SK-N-SH (cell line): Measurements from ENCODE around the gene MCM10. TPM values are rescaled to one million over a fixed set of nuclear protein-coding genes. Genes with fewer than 3 reads are reported as not detected.

Experiments used
- CTCF ChIA-PET: fragments of 300-600, 350-600 bp; formaldehyde crosslinking; extraction: SDS; loops from one replicate; lab custom pipeline; 2021; lab: Yijun Ruan, JAX
- POLR2A ChIA-PET: fragments of 350-600 bp; sonication (Branson Sonifier 250); formaldehyde crosslinking; extraction: SDS; loops from one replicate; lab custom pipeline; 2020; ENCODE audit warnings: antibody characterized with exemption, inconsistent platforms; lab: Yijun Ruan, JAX
- DNase-seq: peaks from one replicate; pipeline ENCODE4 v3.0.0; 2012
- H2AFZ ChIP-seq: fragments of 200-600 bp; sonication (generic); 2 replicates; pipeline ENCODE4 v1.8.1; 2016; ENCODE audit warnings: antibody characterized with exemption, mild to moderate bottlenecking, low read depth
- H3F3A ChIP-seq: fragments of 200-600 bp; sonication (generic); replicated peaks from 2 replicates; pipeline ENCODE3; 2016; ENCODE audit warnings: antibody characterized with exemption, mild to moderate bottlenecking; ENCODE audit not compliant: insufficient read depth
- H3K27ac ChIP-seq, 2 experiments: fragments of 200-500 bp in 1 of 2; fragments of 200-600 bp in 1 of 2; sonication (Bioruptor generic) in 1 of 2; sonication (generic), shearing (Covaris generic) in 1 of 2; 2 replicates each; pipeline versions ENCODE4 v1.5.1 to v1.6.1; 2014 to 2016; ENCODE audit warnings: low read depth in 2 of 2, inconsistent platforms in 1 of 2, low read length in 1 of 2, mild to moderate bottlenecking in 1 of 2, mixed read lengths in 1 of 2
- H3K27me3 ChIP-seq: fragments of 200-600 bp; sonication (generic), shearing (Covaris generic); 2 replicates; pipeline ENCODE4 v1.6.1; 2016; ENCODE audit warnings: mixed run types; ENCODE audit not compliant: insufficient read depth
- H3K36me3 ChIP-seq, 2 experiments: fragments of 200-500 bp in 1 of 2; fragments of 200-600 bp in 1 of 2; sonication (Bioruptor generic) in 1 of 2; sonication (generic) in 1 of 2; replicated peaks in 1 of 2; 2 replicates each; pipeline versions ENCODE3 to v1.5.1; 2014 to 2016; ENCODE audit warnings: low read length in 1 of 2, mild to moderate bottlenecking in 1 of 2; ENCODE audit not compliant: insufficient read depth in 2 of 2, control insufficient read depth in 1 of 2
- H3K4me1 ChIP-seq, 2 experiments: fragments of 200-500 bp in 1 of 2; fragments of 200-600 bp in 1 of 2; sonication (Bioruptor generic) in 1 of 2; sonication (generic), shearing (Covaris generic) in 1 of 2; 2 replicates each; pipeline versions ENCODE4 v1.5.1 to v1.6.1; 2014 to 2016; ENCODE audit warnings: low read depth in 1 of 2, low read length in 1 of 2, mixed run types in 1 of 2; ENCODE audit not compliant: insufficient read depth in 2 of 2, control insufficient read depth in 1 of 2
- H3K4me2 ChIP-seq: fragments of 200-600 bp; sonication (generic), shearing (Covaris generic); 2 replicates; pipeline ENCODE4 v1.6.1; 2017; ENCODE audit warnings: mixed run types
- H3K4me3 ChIP-seq, 2 experiments: fragments of 200-500 bp in 1 of 2; fragments of 200-600 bp in 1 of 2; sonication (Bioruptor generic) in 1 of 2; sonication (generic), shearing (Covaris generic) in 1 of 2; 2 replicates each; pipeline versions ENCODE4 v1.5.1 to v1.8.1; 2014 to 2016; ENCODE audit warnings: low read depth in 2 of 2, inconsistent platforms in 1 of 2, low read length in 1 of 2, mild to moderate bottlenecking in 1 of 2, mixed read lengths in 1 of 2, moderate library complexity in 1 of 2
- H3K79me2 ChIP-seq: fragments of 200-600 bp; sonication (generic); 2 replicates; pipeline ENCODE4 v1.8.1; 2017; ENCODE audit warnings: mild to moderate bottlenecking; ENCODE audit not compliant: insufficient read depth
- H3K9ac ChIP-seq: fragments of 200-600 bp; sonication (generic); 2 replicates; pipeline ENCODE4 v1.6.1; 2017; ENCODE audit warnings: mixed run types
- H3K9me2 ChIP-seq: fragments of 200-600 bp; sonication (generic); 2 replicates; pipeline ENCODE4 v1.6.1; 2017; ENCODE audit warnings: mixed run types
- H3K9me3 ChIP-seq: fragments of 200-600 bp; sonication (generic); 2 replicates; pipeline ENCODE4 v1.6.1; 2017; ENCODE audit warnings: mixed run types, mild to moderate bottlenecking, moderate library complexity
- H4K20me1 ChIP-seq: fragments of 200-600 bp; sonication (generic); 2 replicates; pipeline ENCODE4 v1.6.1; 2017; ENCODE audit warnings: mild to moderate bottlenecking, mixed run types; ENCODE audit not compliant: insufficient read depth
- CHD2 ChIP-seq: fragments of 150-350 bp; IDR thresholded peaks from 2 replicates; pipeline ENCODE4 v1.6.1; 2018; ENCODE audit warnings: low read length; ENCODE audit not compliant: partially characterized antibody
- CTCF ChIP-seq: fragments of 200-600 bp; sonication (generic); IDR thresholded peaks from 2 replicates; pipeline ENCODE4 v1.6.1; 2017; ENCODE audit warnings: antibody characterized with exemption, mild to moderate bottlenecking, moderate library complexity
- EP300 ChIP-seq, 2 experiments: IDR thresholded peaks; 2 replicates each; pipeline versions ENCODE4 v1.4.0 to v1.6.1; 2012; ENCODE audit warnings: borderline replicate concordance in 1 of 2, low read depth in 1 of 2, low read length in 1 of 2
- FOXJ3 ChIP-seq: sonication (generic); formaldehyde crosslinking; IDR thresholded peaks from 2 replicates; pipeline ENCODE4 v1.5.1; 2020; ENCODE audit warnings: mild to moderate bottlenecking, missing genetic modification reagents
- GATA2 ChIP-seq: sonication (generic); formaldehyde crosslinking; IDR thresholded peaks from 2 replicates; pipeline ENCODE4 v1.5.0; 2020; ENCODE audit warnings: mild to moderate bottlenecking, missing genetic modification reagents
- MEF2A ChIP-seq: IDR thresholded peaks from 2 replicates; pipeline ENCODE4 v1.4.0; 2012; ENCODE audit warnings: low read depth, borderline replicate concordance
- NFIC ChIP-seq: IDR thresholded peaks from 2 replicates; pipeline ENCODE4 v1.4.0; 2012; ENCODE audit warnings: borderline replicate concordance
- PBX3 ChIP-seq: IDR thresholded peaks from 2 replicates; pipeline ENCODE4; 2012
- POLR2AphosphoS5 ChIP-seq: IDR thresholded peaks from 2 replicates; pipeline ENCODE4 v1.6.1; 2012; ENCODE audit warnings: low read depth, low read length
- SIN3A ChIP-seq: IDR thresholded peaks from 2 replicates; pipeline ENCODE4 v1.6.1; 2012; ENCODE audit warnings: low read depth, mild to moderate bottlenecking, low read length, moderate library complexity, borderline replicate concordance
- SMC3 ChIP-seq: IDR thresholded peaks from 2 replicates; pipeline ENCODE4 v1.6.1; 2012; ENCODE audit warnings: low read depth, low read length, improper control_type of control experiment
- TCF12 ChIP-seq: IDR thresholded peaks from 2 replicates; pipeline ENCODE4 v1.4.0; 2012
- TEAD4 ChIP-seq: IDR thresholded peaks from 2 replicates; pipeline ENCODE4 v1.4.0; 2012; ENCODE audit warnings: mild to moderate bottlenecking, borderline replicate concordance; ENCODE audit not compliant: insufficient read depth
- USF1 ChIP-seq: IDR thresholded peaks from 2 replicates; pipeline ENCODE4 v1.4.0; 2012; ENCODE audit warnings: low read depth, borderline replicate concordance
- ZBTB33 ChIP-seq: IDR thresholded peaks from 2 replicates; pipeline ENCODE4 v1.4.0; 2012; ENCODE audit warnings: low read depth, borderline replicate concordance
- WGBS: methylation state at CpG from one replicate; pipeline ENCODE4 v1.1.6; 2017; ENCODE audit warnings: low lambda C conversion rate; 5-methylcytosine and 5-hydroxymethylcytosine counted together
- polyA plus RNA-seq, 3 experiments: library from polyadenylated mRNA; depleted of rRNA; stranded (reverse); fragments of >200 nt; gene quantifications; 2 replicates each; pipeline ENCODE4 v1.2.3, GENCODE V29; 2012
- TF ChIP-seq, protein P1 (sequence below): IDR thresholded peaks from 2 replicates; pipeline ENCODE4 v1.4.0; 2012; ENCODE audit warnings: low read depth
- TF ChIP-seq, protein P2 (sequence below): fragments of 150-350 bp; IDR thresholded peaks from 2 replicates; pipeline ENCODE4 v1.6.1; 2017; ENCODE audit warnings: antibody characterized with exemption, low read length, low read depth, borderline replicate concordance
- TF ChIP-seq, protein P3 (sequence below): fragments of 150-350 bp; IDR thresholded peaks from 2 replicates; pipeline ENCODE4 v1.6.1; 2016; ENCODE audit warnings: mild to moderate bottlenecking, low read depth, low read length

The MCM10 gene
- polyA plus RNA-seq, 1 of the 3 experiments (the other 2 are of a cell fraction), result 5.1 TPM

DNA sequence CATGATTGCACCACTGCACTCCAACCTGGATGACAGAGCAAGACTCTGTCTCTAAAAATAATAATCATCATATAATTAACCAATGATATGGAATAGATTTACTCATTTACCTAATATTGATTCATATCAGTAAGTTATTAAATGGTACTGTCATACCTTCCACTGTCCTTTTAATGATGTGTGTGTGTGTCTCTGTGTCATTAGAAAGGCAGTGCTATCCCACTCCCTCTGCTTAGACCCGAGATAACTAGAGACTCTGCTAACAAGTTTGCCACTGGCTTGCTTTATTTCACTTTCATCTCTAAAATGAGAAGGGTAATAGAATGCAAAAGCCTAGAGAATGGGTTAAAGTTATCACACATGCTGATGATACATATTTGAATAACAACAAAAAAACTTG is 21.1 kb downstream of the MCM10 start (continued):
- TF ChIP-seq FOXJ3 (CRISPR knock-in tag) (no peak), NFIC (no peak), MEF2A (no peak), TCF12 (no peak), GATA2 (CRISPR knock-in tag) (no peak), TEAD4 (no peak), SMC3 (no peak), ZBTB33 (no peak), POLR2AphosphoS5 (no peak), PBX3 (no peak)
- TF ChIP-seq, protein P1, sequence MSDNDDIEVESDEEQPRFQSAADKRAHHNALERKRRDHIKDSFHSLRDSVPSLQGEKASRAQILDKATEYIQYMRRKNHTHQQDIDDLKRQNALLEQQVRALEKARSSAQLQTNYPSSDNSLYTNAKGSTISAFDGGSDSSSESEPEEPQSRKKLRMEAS, result no peak
- TF ChIP-seq, protein P2, sequence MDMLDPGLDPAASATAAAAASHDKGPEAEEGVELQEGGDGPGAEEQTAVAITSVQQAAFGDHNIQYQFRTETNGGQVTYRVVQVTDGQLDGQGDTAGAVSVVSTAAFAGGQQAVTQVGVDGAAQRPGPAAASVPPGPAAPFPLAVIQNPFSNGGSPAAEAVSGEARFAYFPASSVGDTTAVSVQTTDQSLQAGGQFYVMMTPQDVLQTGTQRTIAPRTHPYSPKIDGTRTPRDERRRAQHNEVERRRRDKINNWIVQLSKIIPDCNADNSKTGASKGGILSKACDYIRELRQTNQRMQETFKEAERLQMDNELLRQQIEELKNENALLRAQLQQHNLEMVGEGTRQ, result no peak
- TF ChIP-seq, protein P3, sequence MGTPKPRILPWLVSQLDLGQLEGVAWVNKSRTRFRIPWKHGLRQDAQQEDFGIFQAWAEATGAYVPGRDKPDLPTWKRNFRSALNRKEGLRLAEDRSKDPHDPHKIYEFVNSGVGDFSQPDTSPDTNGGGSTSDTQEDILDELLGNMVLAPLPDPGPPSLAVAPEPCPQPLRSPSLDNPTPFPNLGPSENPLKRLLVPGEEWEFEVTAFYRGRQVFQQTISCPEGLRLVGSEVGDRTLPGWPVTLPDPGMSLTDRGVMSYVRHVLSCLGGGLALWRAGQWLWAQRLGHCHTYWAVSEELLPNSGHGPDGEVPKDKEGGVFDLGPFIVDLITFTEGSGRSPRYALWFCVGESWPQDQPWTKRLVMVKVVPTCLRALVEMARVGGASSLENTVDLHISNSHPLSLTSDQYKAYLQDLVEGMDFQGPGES, result no peak

DNA sequence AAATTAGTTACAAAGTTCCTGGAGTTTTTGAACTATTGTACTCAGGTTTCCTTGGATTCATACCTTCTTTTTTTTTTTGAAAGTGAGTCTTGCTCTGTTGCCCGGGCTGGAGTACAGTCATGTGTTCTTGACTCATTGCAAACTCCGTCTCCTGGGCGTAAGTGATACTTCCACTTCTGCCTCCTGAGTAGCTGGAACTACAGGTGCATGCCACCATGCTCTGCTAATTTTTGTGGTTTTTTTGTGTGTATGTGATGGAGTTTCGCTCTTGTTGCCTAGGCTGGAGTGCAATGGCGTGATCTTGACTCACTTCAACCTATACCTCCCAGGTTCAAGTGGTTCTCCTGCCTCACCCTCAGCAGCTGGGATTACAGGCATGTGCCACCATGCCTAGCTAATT is 22.3 kb downstream of the MCM10 start:
- WGBS, result 75% methylated on average over 5 of the region's 5 CpGs
- POLR2A ChIA-PET, result no interaction called here
- no peak for TF ChIP-seq SMC3
- no peak for TF ChIP-seq POLR2AphosphoS5
- no peak for TF ChIP-seq CTCF
- TF ChIP-seq USF1, result no peak
- TF ChIP-seq SIN3A, result no peak
- TF ChIP-seq, protein P2, result no peak
- TF ChIP-seq EP300 (IDR thresholded peaks at IDR 0.05; ENCODE audit: borderline replicate concordance in 1 of 2, low read depth in 1 of 2, low read length in 1 of 2), result no peak
- no peak for TF ChIP-seq CHD2
- TF ChIP-seq MEF2A, result no peak
- TF ChIP-seq, protein P1, result no peak
- TF ChIP-seq GATA2 (CRISPR knock-in tag), result no peak
- no peak overlapping the region for H3K4me2 ChIP-seq
- H3K9me3 ChIP-seq, result no peaks in the 10 kb centered on the region
- no peaks in the 10 kb centered on the region for H3K9me2 ChIP-seq
- H3K36me3 ChIP-seq, result peaks cover 20 to 29% of the 10 kb centered on the region in 2 experiments
- H3K79me2 ChIP-seq, result no peaks in the 10 kb centered on the region
- H3K9ac ChIP-seq, result no peak overlapping the region
- no peak overlapping the region for H3K27ac ChIP-seq
- H3F3A ChIP-seq, result no peaks in the 10 kb centered on the region
- CTCF ChIA-PET, result no interaction called here
- no peaks in the 10 kb centered on the region for H4K20me1 ChIP-seq
- H2AFZ ChIP-seq, result no peak overlapping the region
- DNase-seq, result no peak
- no peak overlapping the region for H3K4me3 ChIP-seq
- no peaks in the 10 kb centered on the region for H3K27me3 ChIP-seq
- H3K4me1 ChIP-seq, result no peaks in the 10 kb centered on the region
